NCI-H146 treated with DMSO at 0.1 percent for 48 hours (cell line): ENCODE results near the gene PHKB.

Experiments
- DNase-seq: peaks from one replicate; lab custom pipeline; 2025; ENCODE audit not compliant: unreplicated experiment; lab: John Stamatoyannopoulos, UW

The PHKB gene

GRCh38 chr16:47565454-47565853, 104.3 kb downstream of the PHKB start:
- no peak for DNase-seq

GRCh38 chr16:47567321-47567720, 106.2 kb downstream of the PHKB start:
- no peak for DNase-seq

- DNase-seq = no peak
These were observed 107.2 kb downstream of the PHKB start for GRCh38 chr16:47568351-47568750.

- no peak for DNase-seq
These were observed 109.9 kb downstream of the PHKB start for GRCh38 chr16:47571049-47571448.

GRCh38 chr16:47571711-47572110, 110.6 kb downstream of the PHKB start:
- no peak for DNase-seq

- no peak for DNase-seq
These were observed 113.2 kb downstream of the PHKB start for GRCh38 chr16:47574091-47575054.

GRCh38 chr16:47577029-47577428, 115.9 kb downstream of the PHKB start:
- DNase-seq = no peak

GRCh38 chr16:47578033-47578432, 116.9 kb downstream of the PHKB start:
- DNase-seq = no peak

GRCh38 chr16:47578573-47578972, 117.4 kb downstream of the PHKB start:
- DNase-seq = no peak

GRCh38 chr16:47581114-47581513, 120.0 kb downstream of the PHKB start:
- no peak for DNase-seq

- DNase-seq = no peak
These were observed 123.5 kb downstream of the PHKB start for GRCh38 chr16:47584464-47585225.

GRCh38 chr16:47586121-47586520, 125.0 kb downstream of the PHKB start:
- DNase-seq = no peak

GRCh38 chr16:47590472-47590871, 129.3 kb downstream of the PHKB start:
- DNase-seq = no peak

- DNase-seq = no peak
These were observed 131.1 kb downstream of the PHKB start for GRCh38 chr16:47592232-47592631.

- no peak for DNase-seq
These were observed 138.4 kb downstream of the PHKB start for GRCh38 chr16:47599512-47599911.

GRCh38 chr16:47600376-47600775, 139.2 kb downstream of the PHKB start:
- DNase-seq = no peak

- no peak for DNase-seq
These were observed 143.2 kb downstream of the PHKB start for GRCh38 chr16:47604306-47604705.

GRCh38 chr16:47611042-47611441, 149.9 kb downstream of the PHKB start:
- no peak for DNase-seq

GRCh38 chr16:47611848-47612493, 150.8 kb downstream of the PHKB start:
- DNase-seq = no peak

GRCh38 chr16:47612711-47613110, 151.6 kb downstream of the PHKB start:
- DNase-seq = no peak

GRCh38 chr16:47613251-47613650, 152.1 kb downstream of the PHKB start:
- no peak for DNase-seq

- no peak for DNase-seq
These were observed 156.6 kb downstream of the PHKB start for GRCh38 chr16:47617732-47618131.
